ENCODE data around the gene SLC25A23. TPM values are rescaled to one million over a fixed set of nuclear protein-coding genes. Genes with fewer than 3 reads are reported as not detected.
A peak's percentile ranks its signal among the peaks of the same experiment; 100 is the strongest.
"Not testable (repeated sequence)": the region's sequence is repeated elsewhere in the genome, so short reads cannot be mapped to it uniquely, and the experiment has no call there.

SLC25A23 gene
- total RNA-seq, 2 experiments from 2014 or later, result 27.5 to 28.0 TPM

DNA sequence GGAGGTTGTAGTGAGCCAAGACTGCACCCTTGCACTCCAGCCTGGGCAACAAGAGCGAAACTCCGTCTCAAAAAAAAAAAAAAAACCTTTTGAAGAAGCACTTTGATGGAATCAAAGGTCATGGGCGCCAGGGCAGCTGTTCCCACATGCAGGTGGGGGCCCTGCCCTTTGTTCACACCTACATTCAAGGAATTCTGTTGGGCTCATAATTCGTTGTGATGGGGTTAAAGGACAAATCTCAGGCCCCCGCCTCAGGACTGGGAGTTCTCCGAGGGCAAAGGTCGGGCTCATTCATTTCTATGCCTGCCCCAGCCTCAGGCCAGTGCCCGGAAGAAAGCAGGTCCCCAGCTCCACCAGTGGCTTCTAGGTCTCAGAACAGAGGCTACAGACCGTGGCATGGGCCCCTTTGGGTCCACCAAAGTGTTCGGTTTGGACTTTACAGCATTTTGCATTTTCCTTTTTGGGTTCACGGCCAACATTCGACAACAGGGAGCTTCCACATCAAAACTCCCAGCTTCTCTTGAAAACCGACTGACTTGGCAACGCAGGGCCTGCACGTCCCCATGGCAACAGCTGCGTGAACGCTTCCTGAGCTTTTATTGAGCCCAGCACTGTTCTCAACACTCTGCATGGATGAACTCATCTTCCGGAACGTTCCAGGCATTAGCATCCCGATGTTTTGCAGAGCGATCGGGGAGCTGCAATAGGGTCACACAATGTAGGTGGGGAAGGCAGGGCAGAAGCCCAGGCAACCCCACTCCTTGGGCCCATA lies 56.6 kb downstream of the SLC25A23 start:
- Mint-ChIP-seq H3K4me3 (no peak overlapping the region), H3K27ac (no peak overlapping the region), H3K36me3 (ENCODE audit: low read depth) (no peaks in the 10 kb centered on the region), H3K9me3 (ENCODE audit: insufficient read depth) (no peaks in the 10 kb centered on the region), H3K27me3 (ENCODE audit: low read depth) (no peaks in the 10 kb centered on the region), H3K4me1 (ENCODE audit: low read depth) (peaks cover 3% of the 10 kb centered on the region)
- CTCF ChIA-PET, result no interaction called here
- POLR2A ChIA-PET, result interaction anchor here (0.6 to 1.0 kb wide), 2 partner anchors 9 to 18 kb away, joined by 3 to 4 read pairs; no protein-coding TSS in a partner anchor
- DNase-seq (no peak), ATAC-seq (no peak)

- DNase-seq, result no peak
- H3K27ac Mint-ChIP-seq, result no peak overlapping the region
- H3K9me3 Mint-ChIP-seq (ENCODE audit: insufficient read depth), result no peaks in the 10 kb centered on the region
- H3K27me3 Mint-ChIP-seq (ENCODE audit: low read depth), result no peaks in the 10 kb centered on the region
- H3K4me1 Mint-ChIP-seq (ENCODE audit: low read depth), result peaks cover 3% of the 10 kb centered on the region
- ChIA-PET CTCF (no interaction called here), POLR2A (no interaction called here)
- ATAC-seq, result no peak
- no peaks in the 10 kb centered on the region for H3K36me3 Mint-ChIP-seq (ENCODE audit: low read depth)
- no peak overlapping the region for H3K4me3 Mint-ChIP-seq
These were observed 57.5 kb downstream of the SLC25A23 start for GRCh38 chr19:6402058-6402457.

DNA sequence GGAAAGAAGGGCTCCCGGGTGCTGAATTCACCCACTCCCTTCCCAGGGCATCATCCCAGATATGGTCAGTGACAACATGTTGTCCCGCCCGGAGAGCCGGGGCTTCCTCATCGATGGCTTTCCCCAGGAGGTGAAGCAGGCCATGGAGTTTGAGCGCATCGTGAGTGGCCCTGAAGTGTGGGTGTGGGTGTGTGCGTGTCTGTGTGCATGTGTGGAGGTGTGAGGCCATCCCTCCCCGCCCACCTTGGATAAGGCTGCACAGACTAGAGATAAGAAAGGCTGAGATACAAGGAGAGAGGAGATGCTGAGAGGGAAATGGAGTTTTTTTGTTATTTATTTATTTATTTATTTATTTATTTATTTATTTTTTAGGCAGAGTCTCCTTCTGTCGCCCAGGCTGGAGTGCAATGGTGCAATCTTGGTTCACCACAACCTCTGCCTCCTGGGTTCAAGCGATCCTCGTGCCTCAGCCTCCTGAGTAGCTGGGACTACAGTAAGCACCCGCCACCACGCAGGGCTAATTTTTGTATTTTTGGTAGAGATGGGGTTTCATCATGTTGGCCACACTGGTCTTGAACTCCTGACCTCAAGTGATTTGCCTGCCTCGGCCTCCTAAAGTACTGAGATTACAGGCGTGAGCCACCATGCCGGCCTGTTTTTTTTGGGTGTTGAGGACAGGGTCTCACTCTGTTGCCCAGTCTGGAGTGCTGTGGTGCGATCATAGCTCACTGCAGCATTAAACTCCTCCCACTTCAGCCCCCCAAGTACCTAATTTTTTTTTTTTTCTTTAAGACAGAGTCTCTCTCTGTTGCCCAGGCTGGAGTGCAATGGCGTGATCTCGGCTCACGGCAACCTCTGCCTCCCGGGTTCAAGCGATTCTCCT lies 59.3 kb downstream of the SLC25A23 start:
- H3K9me3 Mint-ChIP-seq (ENCODE audit: insufficient read depth); H3K36me3 Mint-ChIP-seq (ENCODE audit: low read depth); ATAC-seq; H3K4me1 Mint-ChIP-seq (ENCODE audit: low read depth); DNase-seq; H3K4me3 Mint-ChIP-seq; H3K27ac Mint-ChIP-seq; H3K27me3 Mint-ChIP-seq (ENCODE audit: low read depth); CTCF ChIA-PET: not testable (repeated sequence)
- POLR2A ChIA-PET, result interaction anchor here (1.0 kb wide), 1 partner anchor 21 kb away, joined by 3 read pairs; no protein-coding TSS in a partner anchor

GRCh38 chr19:6396305-6396704 lies 63.3 kb downstream of the SLC25A23 start:
- Mint-ChIP-seq H3K4me1 (ENCODE audit: low read depth) (peaks cover 28% of the 10 kb centered on the region), H3K9me3 (ENCODE audit: insufficient read depth) (no peaks in the 10 kb centered on the region), H3K4me3 (no peak overlapping the region), H3K36me3 (ENCODE audit: low read depth) (peaks cover 14% of the 10 kb centered on the region), H3K27ac (no peak overlapping the region), H3K27me3 (ENCODE audit: low read depth) (no peaks in the 10 kb centered on the region)
- ATAC-seq (no peak), DNase-seq (no peak)
- ChIA-PET POLR2A (no interaction called here), CTCF (interaction anchor here (0.7 kb wide), 1 partner anchor 110 kb away, joined by 3 read pairs; no protein-coding TSS in a partner anchor)

DNA sequence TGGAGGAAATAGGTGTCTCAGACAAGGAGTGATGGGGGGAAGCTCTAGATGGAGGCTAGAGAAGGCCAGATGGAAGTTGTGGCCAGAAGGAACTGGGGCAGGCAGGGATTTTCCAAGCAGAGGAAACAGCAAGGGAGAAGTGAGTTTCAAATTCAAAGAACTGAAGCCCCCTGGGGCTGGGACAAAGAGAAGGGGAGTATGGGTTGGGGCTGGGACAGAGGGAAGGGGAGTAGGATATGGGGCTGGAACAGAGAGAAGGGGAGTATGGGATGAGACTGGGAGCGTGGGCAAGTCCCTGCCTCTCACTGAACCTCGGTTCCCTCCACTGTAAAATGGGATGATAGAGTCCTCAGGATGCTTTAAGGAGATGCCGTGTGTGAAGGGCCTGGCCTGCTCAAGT lies 64.8 kb downstream of the SLC25A23 start:
- peak overlapping the region; percentile 96 for H3K4me3 Mint-ChIP-seq
- no peaks in the 10 kb centered on the region for H3K9me3 Mint-ChIP-seq (ENCODE audit: insufficient read depth)
- peaks cover 28% of the 10 kb centered on the region for H3K4me1 Mint-ChIP-seq (ENCODE audit: low read depth)
- H3K27ac Mint-ChIP-seq, result peak overlapping the region; percentile 72
- DNase-seq (no peak), ATAC-seq (no peak)
- H3K27me3 Mint-ChIP-seq (ENCODE audit: low read depth), result no peaks in the 10 kb centered on the region
- peaks cover 21% of the 10 kb centered on the region for H3K36me3 Mint-ChIP-seq (ENCODE audit: low read depth)
- CTCF ChIA-PET, result no interaction called here
- POLR2A ChIA-PET, result no interaction called here

- Mint-ChIP-seq H3K4me1 (ENCODE audit: low read depth) (peaks cover 28% of the 10 kb centered on the region), H3K9me3 (ENCODE audit: insufficient read depth) (no peaks in the 10 kb centered on the region), H3K36me3 (ENCODE audit: low read depth) (peaks cover 26% of the 10 kb centered on the region), H3K4me3 (peak overlapping the region; percentile 96), H3K27ac (peak overlapping the region; percentile 96), H3K27me3 (ENCODE audit: low read depth) (no peaks in the 10 kb centered on the region)
- ChIA-PET CTCF (interaction anchor here (1.1 to 1.6 kb wide), 2 partner anchors 21 to 31 kb away, joined by 3 to 4 read pairs; partner anchors contain the start of gene ALKBH7), POLR2A (interaction anchor here (1.2 to 2.1 kb wide), 3 partner anchors 9 to 31 kb away, joined by 3 to 9 read pairs (median 7); partner anchors contain the start of genes ALKBH7 and KHSRP)
- ATAC-seq, result no peak
- peak; percentile 82 for DNase-seq
These were observed 65.6 kb downstream of the SLC25A23 start for GRCh38 chr19:6393983-6394412.

DNA sequence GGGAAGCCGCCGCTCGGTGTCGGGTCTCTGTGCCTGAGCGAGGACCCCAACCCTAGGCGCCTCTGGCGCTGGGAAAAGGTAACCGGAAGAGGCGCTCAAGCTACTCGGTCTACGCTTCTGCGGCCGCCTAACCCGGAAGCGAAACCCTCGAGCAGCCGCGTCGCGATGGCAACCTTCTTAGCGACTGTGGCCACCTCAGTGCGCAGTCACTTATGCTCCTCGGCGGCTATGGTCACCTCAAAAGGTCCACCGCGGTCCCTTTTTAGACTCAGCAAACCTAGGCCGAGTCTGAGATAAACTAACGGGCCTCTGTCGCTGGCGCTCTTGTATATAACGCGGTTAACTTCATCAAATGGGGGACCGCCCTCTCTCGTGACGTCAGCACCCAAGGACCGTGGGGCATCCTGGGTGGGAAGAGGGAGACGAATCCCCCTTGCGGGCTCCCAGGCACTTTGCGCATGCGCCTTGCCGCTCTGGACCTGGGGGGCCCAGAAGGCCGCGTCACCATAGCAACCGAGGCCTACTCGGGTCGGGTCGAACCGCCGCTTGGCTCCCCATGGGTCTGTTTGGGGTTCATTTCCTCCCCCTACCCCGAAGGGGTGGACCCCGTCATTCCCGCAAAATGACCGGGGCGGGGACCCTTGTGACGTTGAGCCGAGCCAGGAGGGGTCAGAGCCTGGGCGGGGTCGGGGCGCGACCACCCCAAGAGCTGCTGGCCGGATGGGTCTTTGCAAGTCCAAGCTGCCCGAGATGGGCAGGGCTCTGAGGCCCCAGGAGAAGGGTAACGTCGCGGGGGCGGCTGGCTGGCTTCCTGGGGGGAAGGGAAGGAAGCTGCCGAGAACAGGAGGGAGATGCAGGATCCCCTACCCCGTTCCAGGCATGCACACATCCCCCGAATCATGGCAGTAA lies 66.3 kb downstream of the SLC25A23 start, which contains the start of gene GTF2F1:
TSS of gene GTF2F1 (minus strand) at position 91 of the 909 bp plus-strand sequence. CDS start 169 bp downstream, outside the sequence.
- peak within 1 kb of the TSS; percentile 96 for H3K4me3 Mint-ChIP-seq
- CTCF ChIA-PET, result interaction anchor here (1.1 to 1.6 kb wide), 2 partner anchors 21 to 31 kb away, joined by 3 to 4 read pairs; partner anchors contain the start of gene ALKBH7
- H3K9me3 Mint-ChIP-seq (ENCODE audit: insufficient read depth), result no peaks in the 10 kb centered on the region
- H3K4me1 Mint-ChIP-seq (ENCODE audit: low read depth), result peaks cover 28% of the 10 kb centered on the region
- POLR2A ChIA-PET, result interaction anchor here (0.7 to 2.1 kb wide), 4 partner anchors 10 to 31 kb away, joined by 3 to 9 read pairs (median 6); partner anchors contain the start of genes ALKBH7 and KHSRP
- ATAC-seq (peak; percentile 82), DNase-seq (peak; percentile 96)
- H3K27me3 Mint-ChIP-seq (ENCODE audit: low read depth), result no peaks in the 10 kb centered on the region
- peak within 1 kb of the TSS; percentile 96 for H3K27ac Mint-ChIP-seq
- H3K36me3 Mint-ChIP-seq (ENCODE audit: low read depth), result peaks cover 29% of the 10 kb centered on the region

- DNase-seq, result no peak
- Mint-ChIP-seq H3K9me3 (ENCODE audit: insufficient read depth) (no peaks in the 10 kb centered on the region), H3K4me3 (peak overlapping the region; percentile 96), H3K4me1 (ENCODE audit: low read depth) (peaks cover 30% of the 10 kb centered on the region), H3K27me3 (ENCODE audit: low read depth) (no peaks in the 10 kb centered on the region), H3K27ac (peak overlapping the region; percentile 96), H3K36me3 (ENCODE audit: low read depth) (peaks cover 35% of the 10 kb centered on the region)
- POLR2A ChIA-PET, result interaction anchor here (0.7 to 2.1 kb wide), 3 partner anchors 20 to 32 kb away, joined by 4 to 9 read pairs (median 7); partner anchors contain the start of genes ALKBH7 and KHSRP
- CTCF ChIA-PET, result interaction anchor here (1.1 to 1.6 kb wide), 2 partner anchors 20 to 30 kb away, joined by 3 to 4 read pairs; partner anchors contain the start of gene ALKBH7
- peak; percentile 5 for ATAC-seq
These were observed 67.1 kb downstream of the SLC25A23 start for GRCh38 chr19:6392221-6393073.

All from activated CD8-positive, alpha-beta T cell treated with anti-CD3 and anti-CD28 coated beads, Interleukin-2, amount 10 ng/mL, durations not matched to agents 7 days and 5 days (primary cell).